Measurements from ENCODE around the gene CNFN. TPM values are rescaled to one million over a fixed set of nuclear protein-coding genes. Genes with fewer than 3 reads are reported as not detected.

Gene CNFN
- total RNA-seq, 1 experiment from 2014 or later: 7.1 TPM

DNA sequence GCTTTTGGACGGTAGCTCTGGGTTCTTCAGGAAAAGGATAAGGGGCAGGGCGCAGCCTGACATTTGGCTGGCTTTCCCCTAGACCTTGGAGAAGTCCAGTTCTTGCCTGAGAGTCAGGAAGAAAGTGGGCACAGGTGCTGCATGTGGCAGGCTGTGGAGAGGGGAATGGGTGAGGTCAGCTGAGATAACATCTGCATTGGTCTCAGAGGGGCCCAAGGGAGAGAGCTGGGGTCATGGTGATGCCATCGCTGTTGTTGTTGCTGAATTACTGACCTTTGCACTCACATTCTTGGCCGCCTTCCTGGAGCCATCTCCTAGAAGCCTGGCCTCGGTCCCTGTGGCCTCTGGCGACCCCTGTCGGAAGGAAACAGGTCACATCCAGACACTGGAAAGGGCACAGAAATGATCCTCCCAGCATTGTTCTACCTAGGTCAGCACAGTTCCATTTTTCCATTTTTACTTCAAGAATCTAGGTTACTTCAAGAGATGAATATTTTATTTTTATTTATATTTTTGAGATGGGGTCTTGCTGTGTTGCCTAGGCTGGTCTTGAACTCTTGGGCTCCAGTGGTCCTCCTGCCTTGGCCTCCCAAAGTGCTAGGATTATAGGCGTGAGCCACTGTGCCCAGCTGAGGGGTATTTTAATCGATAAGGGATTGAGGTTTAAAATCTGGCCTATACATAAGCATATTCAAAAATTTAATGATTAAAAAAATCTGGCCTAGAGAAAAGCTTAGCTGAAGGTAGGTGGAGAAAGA lies 43.6 kb upstream of the CNFN start:
- Histone ChIP-seq H3K4me2 (ENCODE audit: insufficient read depth, insufficient read length, low read length) (no peak overlapping the region), H3K27me3 (ENCODE audit: insufficient read depth, low read length) (no peaks in the 10 kb centered on the region), H3K27ac (ENCODE audit: insufficient read length, low read depth, low read length) (no peak overlapping the region), H3K14ac (ENCODE audit: insufficient read depth, low read length) (no peak overlapping the region), H2BK120ac (ENCODE audit: low read depth, low read length, poor library complexity, severe bottlenecking) (no peak overlapping the region), H3K9me3 (ENCODE audit: control insufficient read depth, low read depth, low read length) (no peaks in the 10 kb centered on the region), H2BK12ac (ENCODE audit: insufficient read length, low read depth, low read length) (no peak overlapping the region), H4K8ac (replicated peaks; ENCODE audit: insufficient read length, low read depth, low read length) (no peak overlapping the region), H3K56ac (ENCODE audit: insufficient read length, low read depth, low read length) (no peak overlapping the region), H3K4me1 (ENCODE audit: insufficient read depth, low read length) (no peaks in the 10 kb centered on the region; the same call in 1 of the 2 replicates), H3K4ac (ENCODE audit: low read depth, low read length) (no peak overlapping the region), H3K79me1 (ENCODE audit: insufficient read depth, low read depth, low read length, poor library complexity, severe bottlenecking) (no peaks in the 10 kb centered on the region), H2BK5ac (ENCODE audit: insufficient read length, low read length) (no peak overlapping the region), H4K20me1 (ENCODE audit: control insufficient read depth, insufficient read depth, insufficient read length) (no peaks in the 10 kb centered on the region), H3K23ac (ENCODE audit: insufficient read length, low read depth, low read length) (no peak overlapping the region), H2AFZ (ENCODE audit: low read length) (peak overlapping the region; percentile 89), H4K91ac (ENCODE audit: insufficient read length, low read depth, low read length) (no peak overlapping the region), H3K23me2 (ENCODE audit: insufficient read length, low read depth, low read length, poor library complexity, severe bottlenecking) (no peaks in the 10 kb centered on the region), H2BK15ac (ENCODE audit: low read depth, low read length) (no peak overlapping the region), H4K5ac (ENCODE audit: insufficient read length, low read depth, low read length) (no peak overlapping the region), H2BK20ac (ENCODE audit: low read depth, low read length, poor library complexity, severe bottlenecking) (no peak overlapping the region), H3K9ac (ENCODE audit: extremely low read depth, insufficient read length, low read length) (no peak overlapping the region), H3K79me2 (ENCODE audit: insufficient read depth, low read length) (no peaks in the 10 kb centered on the region), H2AK5ac (ENCODE audit: insufficient read length, low read length) (no peak overlapping the region), H3K18ac (ENCODE audit: insufficient read length, low read depth, low read length) (peak overlapping the region; percentile 51), H3T11ph (ENCODE audit: low read length) (no peak overlapping the region)
- Mint-ChIP-seq H3K27ac (no peak overlapping the region), H3K4me1 (peaks cover 6 to 10% of the 10 kb centered on the region in 2 experiments), H3K9me3 (no peaks in the 10 kb centered on the region), H3K36me3 (ENCODE audit: insufficient read depth in 1 of 3, low read depth in 3 of 3) (no peaks in the 10 kb centered on the region), H3K4me3 (no peak overlapping the region), H3K27me3 (ENCODE audit: low read depth) (peaks cover 30% of the 10 kb centered on the region)
- peak; percentile 96 for TF ChIP-seq CTCF (conservative IDR thresholded peaks at IDR 0.05)
- DNase-seq: peak; percentile 78
- no CpG with 5 or more reads among the region's 9 CpGs for WGBS (ENCODE audit: extremely low coverage, insufficient read length, low lambda C conversion rate)

All from H9 (cell line).